Stimulated activated effector memory CD8-positive, alpha-beta T cell treated with anti-CD3 and anti-CD28 coated beads, Interleukin-12 subunit alpha, Interleukin-12 subunit beta, amount 100 ng/mL, for 72 hours (primary cell): ENCODE data around the gene ARHGEF37.

ENCODE experiments used
- ATAC-seq: fragments of 150-1000 bp; cut with Tn5 transposase; 2 replicates; pipeline ENCODE4 v1.10.0; 2021
- DNase-seq, 2 donors: peaks; one replicate each; pipeline ENCODE4 v3.0.0; 2021 to 2022; ENCODE audit warnings: low spot score in 2 of 2
- H3K27ac Mint-ChIP-seq: one replicate; pipeline ENCODE4 v1.8.0; 2022; ENCODE audit warnings: mild to moderate bottlenecking, mixed read lengths
- H3K36me3 Mint-ChIP-seq: one replicate; pipeline ENCODE4 v1.8.0; 2022; ENCODE audit warnings: mild to moderate bottlenecking, mixed read lengths
- H3K4me1 Mint-ChIP-seq: one replicate; pipeline ENCODE4 v1.8.0; 2022; ENCODE audit warnings: mixed read lengths
- H3K4me3 Mint-ChIP-seq: one replicate; pipeline ENCODE4 v1.8.0; 2022; ENCODE audit warnings: mild to moderate bottlenecking, mixed read lengths
- H3K9me3 Mint-ChIP-seq: one replicate; pipeline ENCODE4 v1.8.0; 2022; ENCODE audit warnings: mixed read lengths

ARHGEF37 gene

DNA sequence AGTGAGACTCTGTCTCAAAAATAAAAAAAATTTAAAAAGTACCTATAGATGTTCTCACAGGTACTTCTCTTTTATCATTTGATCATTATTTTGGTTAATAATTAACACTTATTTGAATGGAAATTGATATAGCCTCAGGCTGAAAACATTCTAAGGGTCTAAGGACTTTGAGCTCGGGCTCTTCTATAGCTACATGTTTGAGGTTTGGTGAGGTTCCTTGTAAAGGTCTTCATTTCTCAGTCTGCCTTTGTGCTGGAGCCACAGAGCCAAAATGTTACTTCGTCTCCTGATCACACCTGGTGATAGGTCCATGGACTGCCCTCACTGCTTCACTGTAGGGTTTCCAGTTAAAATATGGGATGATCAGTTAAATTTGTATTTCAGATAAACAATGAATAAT lies 22.6 kb downstream of the ARHGEF37 start:
- H3K4me1 Mint-ChIP-seq, result peaks cover 21% of the 10 kb centered on the region

DNA sequence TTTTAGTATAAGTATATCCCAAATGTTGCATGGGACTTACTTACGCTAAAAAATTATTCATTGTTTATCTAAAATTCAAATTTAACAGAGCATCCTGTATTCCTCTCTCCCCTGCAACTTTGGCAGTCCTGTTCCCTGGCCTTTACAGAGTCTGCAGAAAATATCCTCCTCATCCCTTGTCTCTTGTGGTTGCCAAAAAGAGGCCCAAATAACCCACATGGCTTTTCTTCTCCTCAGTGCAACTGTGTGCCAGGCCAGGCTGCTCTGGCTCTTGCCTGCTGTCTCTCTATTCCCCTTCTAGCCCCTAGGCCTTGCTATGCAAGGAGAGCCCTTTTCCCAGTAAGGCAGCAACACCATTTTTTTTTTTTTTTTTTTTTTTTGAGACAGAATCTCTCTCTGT lies 23.0 kb downstream of the ARHGEF37 start:
- Mint-ChIP-seq H3K4me3 (no peak overlapping the region), H3K9me3 (no peaks in the 10 kb centered on the region), H3K36me3 (no peaks in the 10 kb centered on the region), H3K27ac (no peak overlapping the region), H3K4me1 (peaks cover 21% of the 10 kb centered on the region)
- ATAC-seq (no peak), DNase-seq (no peak)

More for the DNA sequence above, 22.6 kb downstream of the ARHGEF37 start:
- ATAC-seq (no peak), DNase-seq (no peak)
- Mint-ChIP-seq H3K27ac (no peak overlapping the region), H3K36me3 (no peaks in the 10 kb centered on the region), H3K9me3 (no peaks in the 10 kb centered on the region), H3K4me3 (no peak overlapping the region)

DNA sequence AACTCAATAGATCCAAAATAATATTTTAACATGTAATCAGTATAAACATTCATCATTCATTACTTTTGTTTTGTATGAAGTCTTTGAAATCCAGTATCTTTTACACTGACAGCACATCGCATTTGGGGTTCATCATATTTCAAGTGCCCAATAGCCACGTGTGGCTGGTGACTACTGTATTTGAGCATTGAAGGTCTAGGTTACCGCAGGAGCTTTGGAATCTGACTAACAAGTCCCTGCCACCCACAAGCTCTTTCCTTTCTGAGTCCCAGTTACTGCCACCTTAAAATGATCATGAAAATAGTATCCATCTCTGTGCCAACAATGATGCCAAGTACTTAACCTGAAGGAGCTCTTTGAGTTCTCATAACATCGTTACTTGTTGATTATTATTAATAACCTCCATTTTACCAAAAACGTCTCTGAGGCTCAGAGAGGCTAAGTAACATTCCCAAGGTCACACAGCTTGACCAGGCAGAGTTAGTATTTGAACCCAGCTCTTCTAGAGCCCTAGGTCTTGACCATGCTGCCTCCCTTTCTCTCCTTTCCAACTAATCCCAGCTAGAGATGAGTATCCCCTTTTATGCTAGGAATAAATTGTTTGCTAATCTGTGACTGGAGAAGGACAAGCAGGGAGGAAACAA lies 24.2 kb downstream of the ARHGEF37 start:
- H3K4me3 Mint-ChIP-seq, result no peak overlapping the region
- H3K36me3 Mint-ChIP-seq, result no peaks in the 10 kb centered on the region
- peaks cover 21% of the 10 kb centered on the region for H3K4me1 Mint-ChIP-seq
- H3K9me3 Mint-ChIP-seq, result no peaks in the 10 kb centered on the region
- H3K27ac Mint-ChIP-seq, result peak overlapping the region; percentile 60
- DNase-seq (no peak), ATAC-seq (no peak)

DNA sequence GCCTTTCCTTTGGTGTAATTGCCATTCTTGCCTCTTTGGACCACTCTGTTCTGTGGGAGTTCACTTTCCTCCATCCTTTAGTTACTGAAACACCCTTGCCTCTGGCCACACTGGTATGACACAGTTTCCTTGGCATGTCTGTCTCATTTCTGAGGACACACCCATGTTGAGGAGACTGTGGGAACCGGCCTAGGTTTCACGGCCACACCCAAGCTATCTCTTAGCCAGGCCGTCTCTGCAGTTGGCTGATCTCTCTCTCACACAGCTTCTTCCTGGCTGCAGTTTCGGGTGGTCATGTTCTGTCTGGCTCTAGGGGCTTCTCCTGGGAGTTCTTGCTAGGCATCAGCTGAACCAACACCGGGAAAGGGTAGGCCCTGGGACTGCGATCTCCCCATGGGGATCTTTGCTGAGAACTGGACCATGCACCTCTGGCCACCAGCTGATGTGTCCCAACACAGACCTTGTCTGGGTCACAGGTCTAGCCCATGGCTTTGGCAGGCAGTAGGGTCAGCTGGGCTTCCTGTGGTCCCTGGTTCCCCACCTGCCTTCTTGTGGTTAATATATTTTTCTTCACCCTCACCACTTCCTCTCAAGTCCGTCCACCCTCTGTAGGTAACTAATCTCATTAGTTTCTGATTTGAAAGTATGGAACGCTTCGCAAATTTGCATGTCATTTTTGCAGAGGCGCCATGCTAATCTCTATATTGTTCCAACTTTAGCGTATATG lies 24.9 kb downstream of the ARHGEF37 start:
- no peak for DNase-seq
- peak; percentile 67 for ATAC-seq
- Mint-ChIP-seq H3K9me3 (no peaks in the 10 kb centered on the region), H3K4me1 (peaks cover 21% of the 10 kb centered on the region), H3K27ac (peak overlapping the region; percentile 60), H3K36me3 (no peaks in the 10 kb centered on the region), H3K4me3 (no peak overlapping the region)

DNA sequence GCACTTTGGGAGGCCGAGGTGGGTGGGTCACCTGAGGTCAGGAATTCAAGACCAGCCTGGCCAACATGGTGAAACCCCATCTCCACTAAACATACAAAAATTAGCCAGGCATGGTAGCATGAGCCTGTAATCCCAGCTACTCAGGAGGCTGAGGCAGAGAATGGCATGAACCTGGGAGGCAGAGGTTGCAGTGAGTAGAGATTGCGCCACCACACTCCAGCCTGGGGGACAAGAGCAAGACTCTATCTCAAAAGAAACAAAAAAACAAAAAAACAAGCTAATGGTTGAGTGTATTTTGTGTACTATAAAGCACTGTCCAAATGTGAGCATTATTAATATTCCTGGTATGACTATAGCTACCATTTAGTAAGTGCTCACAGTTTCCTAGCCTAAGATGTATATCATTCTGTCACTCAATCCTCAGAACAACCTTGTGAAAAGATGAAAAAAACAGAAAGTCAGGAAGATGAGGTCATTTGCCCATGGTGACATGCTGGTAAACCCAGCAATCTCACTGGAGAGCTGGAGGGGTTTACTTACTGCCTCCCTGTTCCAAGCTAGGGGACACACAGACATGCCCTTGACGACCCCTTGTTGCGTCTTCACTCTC lies 27.7 kb downstream of the ARHGEF37 start:
- H3K4me3 Mint-ChIP-seq, result no peak overlapping the region

DNA sequence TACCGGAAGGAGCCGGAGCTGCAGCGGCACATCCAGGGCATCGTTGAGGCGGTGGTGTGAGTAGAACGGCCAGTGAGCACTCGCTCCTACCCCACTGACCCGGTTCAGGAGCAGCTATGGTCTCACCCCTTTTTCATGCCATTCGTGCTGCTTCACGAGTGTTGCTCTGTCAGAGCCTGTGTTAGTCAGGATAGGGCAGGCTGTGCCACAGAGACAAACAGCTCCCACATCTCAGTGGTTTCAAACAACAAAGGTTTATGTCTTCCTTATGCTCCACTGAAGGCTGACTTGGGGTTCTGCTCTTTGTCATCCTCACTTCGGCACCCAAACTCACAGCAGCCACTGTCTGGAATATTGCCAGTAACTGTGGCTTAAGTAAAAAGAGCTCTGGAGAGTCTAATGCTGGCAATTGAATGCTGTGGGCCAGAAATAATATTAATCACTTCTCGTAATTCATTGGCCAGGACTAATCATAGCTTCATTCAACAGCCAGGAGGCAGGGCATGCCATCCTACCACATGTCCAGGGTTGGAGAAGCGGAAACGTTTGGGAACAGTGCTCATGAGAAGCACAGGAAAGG lies 28.4 kb downstream of the ARHGEF37 start:
- DNase-seq (no peak), ATAC-seq (no peak)
- Mint-ChIP-seq H3K36me3 (no peaks in the 10 kb centered on the region), H3K9me3 (no peaks in the 10 kb centered on the region), H3K4me3 (no peak overlapping the region), H3K4me1 (peaks cover 21% of the 10 kb centered on the region), H3K27ac (no peak overlapping the region)

More for the DNA sequence above, 27.7 kb downstream of the ARHGEF37 start:
- H3K4me1 Mint-ChIP-seq, result peaks cover 21% of the 10 kb centered on the region
- ATAC-seq (no peak), DNase-seq (no peak)
- no peaks in the 10 kb centered on the region for H3K36me3 Mint-ChIP-seq
- no peaks in the 10 kb centered on the region for H3K9me3 Mint-ChIP-seq
- H3K27ac Mint-ChIP-seq, result no peak overlapping the region

DNA sequence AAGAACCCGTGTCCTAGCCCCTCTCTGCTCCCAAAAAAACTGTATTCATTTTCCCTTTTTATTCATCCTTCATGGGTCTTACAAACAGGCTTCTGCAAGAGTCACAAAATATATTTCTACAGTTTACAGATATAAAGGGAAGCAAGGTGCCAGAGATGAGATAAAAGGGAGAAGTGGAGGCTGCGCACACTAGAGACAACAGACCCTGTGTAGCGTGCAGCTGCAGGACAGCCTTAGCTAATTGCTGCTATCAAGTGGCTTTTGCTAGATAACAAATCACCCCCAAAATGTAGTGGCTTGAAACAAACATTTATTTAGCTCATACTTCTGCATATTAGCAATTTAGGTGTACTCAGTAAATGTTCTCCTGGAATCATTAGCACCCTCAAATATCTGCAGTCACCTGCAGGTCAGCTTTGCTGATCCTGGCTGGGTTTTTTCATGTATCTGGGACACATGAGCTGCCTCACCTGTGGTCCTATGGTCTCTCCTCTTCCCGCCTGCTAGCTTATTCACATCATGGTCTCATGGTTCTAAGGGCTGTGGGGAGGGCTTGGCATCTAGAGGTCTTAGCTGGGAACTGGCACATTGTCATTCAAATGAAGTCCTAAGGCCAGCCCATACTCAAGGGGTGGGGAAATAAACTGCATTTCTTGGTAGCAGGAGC lies 29.4 kb downstream of the ARHGEF37 start:
- Mint-ChIP-seq H3K27ac (no peak overlapping the region), H3K4me3 (no peak overlapping the region), H3K36me3 (no peaks in the 10 kb centered on the region), H3K4me1 (peaks cover 18% of the 10 kb centered on the region), H3K9me3 (no peaks in the 10 kb centered on the region)
- ATAC-seq (no peak), DNase-seq (no peak)

DNA sequence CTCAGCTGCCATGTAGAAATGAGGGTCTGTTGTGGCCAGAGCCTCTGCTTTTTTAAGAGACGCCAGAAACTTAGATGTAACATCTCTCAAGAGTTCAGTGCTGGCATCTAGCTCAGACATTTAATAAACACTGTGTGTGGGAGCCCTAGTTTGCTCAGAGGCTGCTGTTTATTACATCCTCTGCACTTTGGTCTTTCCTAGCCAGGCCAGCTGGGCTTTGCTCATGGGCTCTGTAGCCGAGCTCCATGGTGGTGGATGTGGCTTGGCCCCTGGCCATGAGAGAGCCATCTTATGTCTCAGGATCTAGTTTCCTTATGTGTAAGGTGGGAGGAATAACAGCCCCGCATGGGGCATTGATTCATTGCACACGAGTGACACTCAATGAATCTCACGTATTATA lies 30.0 kb downstream of the ARHGEF37 start:
- H3K4me1 Mint-ChIP-seq, result peaks cover 12% of the 10 kb centered on the region
- H3K36me3 Mint-ChIP-seq, result no peaks in the 10 kb centered on the region
- H3K27ac Mint-ChIP-seq, result no peak overlapping the region
- DNase-seq, result no peak
- no peak for ATAC-seq
- no peak overlapping the region for H3K4me3 Mint-ChIP-seq
- H3K9me3 Mint-ChIP-seq, result no peaks in the 10 kb centered on the region

DNA sequence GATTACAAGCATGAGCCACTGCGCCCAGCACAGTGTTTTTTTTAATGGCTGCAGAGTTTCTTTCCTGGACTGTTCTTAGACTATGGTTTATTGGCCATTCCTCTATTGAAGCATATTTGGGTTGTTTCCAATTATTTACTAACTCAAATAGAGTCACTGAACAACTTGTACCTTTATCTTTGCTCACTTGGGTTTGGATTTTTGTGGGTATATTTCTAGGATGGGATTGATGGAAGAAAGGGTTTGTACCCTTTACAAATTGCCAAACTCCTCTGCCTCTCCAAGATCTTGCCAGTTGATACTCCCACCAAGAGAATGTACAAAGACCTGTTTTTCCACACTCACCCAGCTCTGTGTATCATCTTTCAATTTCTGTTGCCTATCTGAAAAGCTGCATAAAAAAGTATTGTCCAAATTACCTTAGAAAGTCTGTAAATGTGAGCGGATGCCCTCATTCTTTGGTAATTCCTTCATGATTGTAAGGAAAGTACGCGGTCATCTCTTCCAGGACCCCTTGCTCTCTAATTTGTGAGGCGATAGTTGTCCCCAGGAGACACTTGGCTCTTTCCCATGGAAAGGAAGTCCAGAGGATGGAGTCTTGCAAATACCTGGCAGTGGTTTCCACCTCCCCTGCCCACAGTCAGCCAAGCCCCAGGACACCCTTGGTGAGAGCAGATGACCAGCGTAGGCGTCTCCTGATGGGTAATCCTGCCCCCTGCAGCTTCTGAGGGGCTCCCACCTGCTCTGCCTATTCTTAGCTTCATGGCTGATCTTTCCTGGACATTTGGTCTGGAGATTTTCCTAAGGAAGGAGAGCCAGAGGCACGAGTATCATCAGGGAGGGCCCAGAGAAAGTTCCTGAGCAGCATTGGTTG lies 33.0 kb downstream of the ARHGEF37 start:
- H3K36me3 Mint-ChIP-seq, result no peaks in the 10 kb centered on the region
- DNase-seq (no peak), ATAC-seq (no peak)
- H3K4me3 Mint-ChIP-seq, result no peak overlapping the region
- no peaks in the 10 kb centered on the region for H3K9me3 Mint-ChIP-seq
- no peak overlapping the region for H3K27ac Mint-ChIP-seq
- H3K4me1 Mint-ChIP-seq, result peaks cover 6% of the 10 kb centered on the region

DNA sequence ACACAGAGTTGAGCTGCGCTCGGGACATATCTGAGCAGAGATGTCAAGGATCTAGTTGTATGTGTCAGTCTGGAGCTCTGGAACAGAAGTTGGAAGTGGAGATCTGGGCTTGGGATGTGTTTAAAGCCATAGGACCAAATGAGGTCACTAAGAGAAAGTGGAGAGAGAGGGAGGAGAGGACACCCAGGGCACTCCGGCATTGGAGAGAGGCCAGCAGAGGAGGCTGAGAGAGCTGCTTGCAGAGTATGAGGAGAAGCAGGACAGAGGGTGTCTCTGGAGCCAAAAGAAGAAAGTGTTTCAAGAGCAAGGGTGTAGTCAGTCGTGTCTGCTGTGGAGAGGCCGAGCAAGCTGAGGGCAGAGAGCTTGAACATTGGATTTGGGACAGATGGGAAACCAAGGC lies 34.7 kb downstream of the ARHGEF37 start:
- no peaks in the 10 kb centered on the region for H3K36me3 Mint-ChIP-seq
- H3K4me3 Mint-ChIP-seq, result no peak overlapping the region
- no peak overlapping the region for H3K27ac Mint-ChIP-seq
- no peak for ATAC-seq
- H3K4me1 Mint-ChIP-seq, result peaks cover 6% of the 10 kb centered on the region
- H3K9me3 Mint-ChIP-seq, result no peaks in the 10 kb centered on the region
- DNase-seq, result no peak

DNA sequence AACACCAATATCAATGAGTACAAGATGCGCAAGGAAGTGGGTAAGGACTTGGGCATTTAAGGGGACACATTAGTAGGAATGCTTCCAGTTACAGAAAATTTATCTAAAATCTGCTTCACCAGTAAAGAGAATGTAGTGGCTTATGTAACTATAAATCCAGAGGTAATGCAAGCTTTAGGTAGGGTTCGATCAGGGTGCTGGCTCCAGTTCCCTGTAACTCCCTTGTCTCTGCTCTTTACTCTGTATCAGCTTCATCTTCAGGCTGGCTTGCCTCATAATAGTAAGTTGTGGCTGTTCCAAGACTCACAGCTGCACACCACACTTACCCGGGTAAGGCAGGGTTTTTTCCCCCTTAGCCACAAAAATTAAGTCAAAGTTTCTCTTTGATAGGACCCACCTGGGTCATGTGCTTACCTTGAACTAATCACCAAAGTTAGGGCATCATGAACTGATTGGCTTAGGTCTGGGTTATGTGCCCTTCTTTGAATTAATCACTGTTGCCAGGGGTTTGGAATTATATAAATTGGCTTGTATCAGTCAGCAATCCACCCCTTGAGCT lies 35.5 kb downstream of the ARHGEF37 start:
- no peak overlapping the region for H3K27ac Mint-ChIP-seq
- no peak overlapping the region for H3K4me3 Mint-ChIP-seq
- H3K9me3 Mint-ChIP-seq, result no peaks in the 10 kb centered on the region
- DNase-seq (no peak), ATAC-seq (peak; percentile 80)
- no peaks in the 10 kb centered on the region for H3K36me3 Mint-ChIP-seq
- H3K4me1 Mint-ChIP-seq, result peaks cover 6% of the 10 kb centered on the region

DNA sequence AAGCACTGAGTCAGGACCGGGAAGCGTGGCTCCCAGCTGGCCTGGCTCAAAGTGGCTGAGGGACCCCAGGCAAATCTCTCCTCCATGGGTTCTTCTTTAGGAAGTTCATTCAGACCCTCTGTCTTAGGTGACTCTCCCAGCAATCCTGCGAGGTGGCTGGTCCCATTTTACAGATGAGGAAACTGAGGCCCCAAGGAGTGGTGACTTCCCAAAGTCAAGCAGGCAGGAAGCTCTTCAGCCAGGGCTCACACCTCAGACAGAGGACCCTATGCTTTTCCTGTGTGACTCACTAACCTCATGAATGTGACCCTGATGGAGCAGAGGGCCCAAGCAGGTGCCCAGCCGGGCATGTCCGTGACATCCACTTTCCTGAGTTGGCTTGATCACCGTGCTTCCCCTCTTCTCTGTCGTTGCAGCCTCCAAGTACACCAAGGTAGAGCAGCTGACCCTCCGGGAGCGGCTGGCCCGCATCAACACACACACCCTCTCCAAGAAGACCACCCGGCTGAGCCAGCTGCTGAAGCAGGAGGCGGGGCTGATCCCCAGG lies 36.5 kb downstream of the ARHGEF37 start:
- Mint-ChIP-seq H3K27ac (no peak overlapping the region), H3K4me1 (peaks cover 7% of the 10 kb centered on the region), H3K36me3 (no peaks in the 10 kb centered on the region), H3K9me3 (no peaks in the 10 kb centered on the region), H3K4me3 (no peak overlapping the region)
- ATAC-seq, result no peak
- DNase-seq, result no peak

DNA sequence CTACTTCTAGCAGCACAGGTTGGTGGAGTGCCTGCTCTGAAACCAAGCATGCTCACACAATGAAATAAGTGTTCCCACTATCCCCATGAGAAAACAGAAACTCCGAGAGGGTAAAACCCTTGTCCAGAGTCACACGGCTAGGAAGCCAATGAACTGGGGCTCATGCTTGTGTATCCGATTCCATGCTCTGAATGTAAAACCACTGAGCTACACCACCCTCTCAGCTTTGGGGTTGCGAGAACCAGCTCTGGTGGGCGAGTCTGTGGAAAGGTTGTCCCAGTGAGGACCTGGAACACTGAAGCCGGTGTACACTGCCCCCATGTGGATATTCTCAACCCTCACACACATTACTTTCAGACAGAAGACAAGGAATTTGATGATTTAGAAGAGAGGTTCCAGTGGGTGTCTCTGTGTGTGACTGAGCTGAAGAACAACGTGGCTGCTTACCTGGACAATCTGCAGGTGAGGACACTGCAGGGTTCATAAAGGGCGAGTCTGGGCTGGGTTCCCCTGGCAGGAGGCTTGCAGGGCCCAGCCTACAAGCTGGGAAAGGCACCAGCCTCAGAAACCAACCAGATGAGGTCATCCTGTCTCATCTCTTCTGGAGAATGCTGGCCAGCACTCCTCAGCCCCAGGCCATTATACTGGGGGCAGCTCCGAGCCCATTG lies 37.4 kb downstream of the ARHGEF37 start:
- H3K4me1 Mint-ChIP-seq, result peaks cover 10% of the 10 kb centered on the region
- DNase-seq (no peak), ATAC-seq (peak; percentile 41)
- H3K9me3 Mint-ChIP-seq, result no peaks in the 10 kb centered on the region
- H3K27ac Mint-ChIP-seq, result peak overlapping the region; percentile 29
- H3K36me3 Mint-ChIP-seq, result no peaks in the 10 kb centered on the region
- H3K4me3 Mint-ChIP-seq, result no peak overlapping the region
